Measurements from ENCODE around the gene PLCH2. TPM values are rescaled to one million over a fixed set of nuclear protein-coding genes. Genes with fewer than 3 reads are reported as not detected.

The PLCH2 gene
- total and polyA plus RNA-seq, 4 donors: 0.33 to 1.3 (median 1.0) TPM; not detected in 1

DNA sequence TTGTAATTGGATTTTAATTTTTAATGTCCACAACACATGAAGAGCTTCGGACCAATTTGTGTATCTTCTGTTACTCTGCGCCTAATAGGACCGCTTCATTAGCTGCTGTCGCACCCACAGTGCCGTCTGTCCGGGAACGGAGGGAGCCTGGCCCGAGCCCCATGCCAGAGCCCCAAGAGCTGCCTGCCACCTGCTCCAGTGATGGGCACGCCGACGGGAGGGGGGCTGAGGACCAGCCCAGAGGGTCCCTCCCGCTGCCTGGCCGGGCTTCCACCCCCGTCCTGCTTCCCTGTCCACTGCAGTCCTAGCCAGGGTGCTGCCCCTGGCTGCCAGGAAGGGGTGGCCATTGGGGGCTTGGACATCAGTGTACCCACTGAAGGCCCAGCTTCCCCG is 30.3 kb upstream of the PLCH2 start:
- no peak for DNase-seq (ENCODE audit: low spot score)
- H3K4me1 ChIP-seq (ENCODE audit: control insufficient read depth in 4 of 4, insufficient read depth in 4 of 4, low read length in 3 of 4): peaks cover 0 to 2% (median 0%) of the 10 kb centered on the region in 4 donors
- H3K4me3 ChIP-seq (ENCODE audit: low read depth in 1 of 3, low read length in 3 of 3): no peak overlapping the region
- peaks cover 0 to 12% (median 5%) of the 10 kb centered on the region in 4 donors for H3K27me3 ChIP-seq (ENCODE audit: control insufficient read depth in 4 of 4, insufficient read depth in 4 of 4, low read length in 3 of 4)
- H3K27ac ChIP-seq (ENCODE audit: low read depth in 1 of 2, low read length in 2 of 2): no peak overlapping the region
- no peaks in the 10 kb centered on the region for H3K9me3 ChIP-seq (ENCODE audit: control insufficient read depth in 4 of 4, low read length in 3 of 4)
- no peaks in the 10 kb centered on the region for H3K36me3 ChIP-seq (ENCODE audit: control insufficient read depth in 4 of 4, insufficient read depth in 3 of 4, low read depth in 1 of 4, low read length in 3 of 4)
- TF ChIP-seq, protein P1, sequence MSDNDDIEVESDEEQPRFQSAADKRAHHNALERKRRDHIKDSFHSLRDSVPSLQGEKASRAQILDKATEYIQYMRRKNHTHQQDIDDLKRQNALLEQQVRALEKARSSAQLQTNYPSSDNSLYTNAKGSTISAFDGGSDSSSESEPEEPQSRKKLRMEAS (IDR thresholded peaks at IDR 0.05): no peak
- TF ChIP-seq REST (IDR thresholded peaks at IDR 0.05) (no peak), HNF4A (conservative IDR thresholded peaks at IDR 0.05) (no peak), SP1 (IDR thresholded peaks at IDR 0.05) (no peak), HNF4G (IDR thresholded peaks at IDR 0.05) (no peak), EGR1 (IDR thresholded peaks at IDR 0.05; ENCODE audit: low read depth in 2 of 2) (no peak), YY1 (IDR thresholded peaks at IDR 0.05) (no peak), RXRA (IDR thresholded peaks at IDR 0.05) (no peak), TAF1 (conservative IDR thresholded peaks at IDR 0.05) (no peak), FOXA2 (IDR thresholded peaks at IDR 0.05) (no peak)
- TF ChIP-seq, protein P2, sequence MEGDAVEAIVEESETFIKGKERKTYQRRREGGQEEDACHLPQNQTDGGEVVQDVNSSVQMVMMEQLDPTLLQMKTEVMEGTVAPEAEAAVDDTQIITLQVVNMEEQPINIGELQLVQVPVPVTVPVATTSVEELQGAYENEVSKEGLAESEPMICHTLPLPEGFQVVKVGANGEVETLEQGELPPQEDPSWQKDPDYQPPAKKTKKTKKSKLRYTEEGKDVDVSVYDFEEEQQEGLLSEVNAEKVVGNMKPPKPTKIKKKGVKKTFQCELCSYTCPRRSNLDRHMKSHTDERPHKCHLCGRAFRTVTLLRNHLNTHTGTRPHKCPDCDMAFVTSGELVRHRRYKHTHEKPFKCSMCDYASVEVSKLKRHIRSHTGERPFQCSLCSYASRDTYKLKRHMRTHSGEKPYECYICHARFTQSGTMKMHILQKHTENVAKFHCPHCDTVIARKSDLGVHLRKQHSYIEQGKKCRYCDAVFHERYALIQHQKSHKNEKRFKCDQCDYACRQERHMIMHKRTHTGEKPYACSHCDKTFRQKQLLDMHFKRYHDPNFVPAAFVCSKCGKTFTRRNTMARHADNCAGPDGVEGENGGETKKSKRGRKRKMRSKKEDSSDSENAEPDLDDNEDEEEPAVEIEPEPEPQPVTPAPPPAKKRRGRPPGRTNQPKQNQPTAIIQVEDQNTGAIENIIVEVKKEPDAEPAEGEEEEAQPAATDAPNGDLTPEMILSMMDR (IDR thresholded peaks at IDR 0.05; ENCODE audit: low read depth, low read length, missing input control): no peak
- TF ChIP-seq, protein P3, sequence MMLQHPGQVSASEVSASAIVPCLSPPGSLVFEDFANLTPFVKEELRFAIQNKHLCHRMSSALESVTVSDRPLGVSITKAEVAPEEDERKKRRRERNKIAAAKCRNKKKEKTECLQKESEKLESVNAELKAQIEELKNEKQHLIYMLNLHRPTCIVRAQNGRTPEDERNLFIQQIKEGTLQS (IDR thresholded peaks at IDR 0.05): no peak
- TF ChIP-seq, protein P4, sequence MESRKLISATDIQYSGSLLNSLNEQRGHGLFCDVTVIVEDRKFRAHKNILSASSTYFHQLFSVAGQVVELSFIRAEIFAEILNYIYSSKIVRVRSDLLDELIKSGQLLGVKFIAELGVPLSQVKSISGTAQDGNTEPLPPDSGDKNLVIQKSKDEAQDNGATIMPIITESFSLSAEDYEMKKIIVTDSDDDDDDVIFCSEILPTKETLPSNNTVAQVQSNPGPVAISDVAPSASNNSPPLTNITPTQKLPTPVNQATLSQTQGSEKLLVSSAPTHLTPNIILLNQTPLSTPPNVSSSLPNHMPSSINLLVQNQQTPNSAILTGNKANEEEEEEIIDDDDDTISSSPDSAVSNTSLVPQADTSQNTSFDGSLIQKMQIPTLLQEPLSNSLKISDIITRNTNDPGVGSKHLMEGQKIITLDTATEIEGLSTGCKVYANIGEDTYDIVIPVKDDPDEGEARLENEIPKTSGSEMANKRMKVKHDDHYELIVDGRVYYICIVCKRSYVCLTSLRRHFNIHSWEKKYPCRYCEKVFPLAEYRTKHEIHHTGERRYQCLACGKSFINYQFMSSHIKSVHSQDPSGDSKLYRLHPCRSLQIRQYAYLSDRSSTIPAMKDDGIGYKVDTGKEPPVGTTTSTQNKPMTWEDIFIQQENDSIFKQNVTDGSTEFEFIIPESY (IDR thresholded peaks at IDR 0.05): no peak
- H3K9ac ChIP-seq (ENCODE audit: low read depth in 1 of 2, low read length in 2 of 2): no peak overlapping the region
- 77% methylated on average over 15 of the region's 15 CpGs for WGBS

DNA sequence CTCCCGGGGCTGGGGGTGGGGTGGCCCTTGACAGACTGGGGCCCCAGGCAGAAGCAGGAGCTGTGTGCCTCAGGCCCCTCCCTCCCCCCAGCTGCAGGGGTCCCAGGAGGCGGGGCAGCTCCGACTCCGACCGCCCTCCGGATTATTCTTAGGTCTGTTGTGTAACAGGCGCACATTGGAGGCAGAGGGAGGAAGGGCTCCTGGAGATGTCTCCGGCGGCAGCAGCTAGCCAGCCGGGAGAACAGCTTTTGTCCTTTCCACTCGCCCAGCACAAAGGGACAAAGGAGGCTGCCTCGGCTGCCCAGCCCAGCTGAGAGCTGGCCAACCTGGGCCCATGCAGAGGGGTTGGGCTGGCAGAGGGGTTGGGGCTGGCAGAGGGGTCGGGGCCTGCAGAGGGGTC is 29.7 kb upstream of the PLCH2 start:
- TF ChIP-seq RAD21 (IDR thresholded peaks at IDR 0.05) (no peak), GABPA (IDR thresholded peaks at IDR 0.05 in 1 of 2, conservative IDR thresholded peaks at IDR 0.05 in 1 of 2) (no peak), HNF4A (conservative IDR thresholded peaks at IDR 0.05) (no peak), FOXA1 (IDR thresholded peaks at IDR 0.05) (no peak), JUND (IDR thresholded peaks at IDR 0.05) (no peak), REST (IDR thresholded peaks at IDR 0.05) (no peak), EGR1 (IDR thresholded peaks at IDR 0.05; ENCODE audit: low read depth in 2 of 2) (no peak), SP1 (IDR thresholded peaks at IDR 0.05) (no peak)
- TF ChIP-seq, protein P1 (IDR thresholded peaks at IDR 0.05): no peak
- TF ChIP-seq, protein P2 (IDR thresholded peaks at IDR 0.05; ENCODE audit: low read depth, low read length, missing input control): no peak

More for the DNA sequence above, 29.7 kb upstream of the PLCH2 start:
- Histone ChIP-seq H3K27me3 (ENCODE audit: control insufficient read depth in 4 of 4, insufficient read depth in 4 of 4, low read length in 3 of 4) (peaks cover 0 to 12% (median 5%) of the 10 kb centered on the region in 4 donors), H3K27ac (ENCODE audit: low read depth in 1 of 2, low read length in 2 of 2) (no peak overlapping the region), H3K9me3 (ENCODE audit: control insufficient read depth in 4 of 4, low read length in 3 of 4) (no peaks in the 10 kb centered on the region), H3K36me3 (ENCODE audit: control insufficient read depth in 4 of 4, insufficient read depth in 3 of 4, low read depth in 1 of 4, low read length in 3 of 4) (no peaks in the 10 kb centered on the region), H3K9ac (ENCODE audit: low read depth in 1 of 2, low read length in 2 of 2) (no peak overlapping the region), H3K4me3 (ENCODE audit: low read depth in 1 of 3, low read length in 3 of 3) (no peak overlapping the region), H3K4me1 (ENCODE audit: control insufficient read depth in 4 of 4, insufficient read depth in 4 of 4, low read length in 3 of 4) (peaks cover 0 to 2% (median 0%) of the 10 kb centered on the region in 4 donors)
- DNase-seq (ENCODE audit: low spot score): no peak
- 38% methylated on average over 13 of the region's 13 CpGs for WGBS

Measured in liver (tissue), 9 donors.